Activated CD8-positive, alpha-beta T cell treated with anti-CD3 and anti-CD28 coated beads for 36 hours (primary cell): ENCODE data around the gene GCA. TPM values are rescaled to one million over a fixed set of nuclear protein-coding genes. Genes with fewer than 3 reads are reported as not detected.

Source experiments
- ATAC-seq: fragments of 200-7000 bp; cut with Tn5 transposase; one replicate; pipeline ENCODE4 v1.10.0; 2021; ENCODE audit warnings: mild to moderate bottlenecking, moderate library complexity
- CTCF ChIA-PET: fragments of 350-600 bp; sonication (Branson Sonifier 250); formaldehyde crosslinking; loops from one replicate; lab custom pipeline; 2021; ENCODE audit warnings: antibody characterized with exemption; lab: Charles Lee
- POLR2A ChIA-PET: fragments of 350-600 bp; sonication (Branson Sonifier 250); formaldehyde crosslinking; loops from one replicate; lab custom pipeline; 2021; ENCODE audit warnings: antibody characterized with exemption; lab: Charles Lee
- DNase-seq: peaks from one replicate; pipeline ENCODE4 v3.0.0-alpha.2; 2020
- H3K27ac Mint-ChIP-seq: one replicate; pipeline ENCODE4 v1.8.0; 2021; ENCODE audit warnings: mild to moderate bottlenecking, mixed read lengths
- H3K27me3 Mint-ChIP-seq: one replicate; pipeline ENCODE4 v1.8.0; 2021; ENCODE audit warnings: mixed read lengths
- H3K36me3 Mint-ChIP-seq: one replicate; pipeline ENCODE4 v1.8.0; 2021; ENCODE audit warnings: low read depth, mixed read lengths
- H3K4me1 Mint-ChIP-seq: one replicate; pipeline ENCODE4 v1.8.0; 2021; ENCODE audit warnings: low read depth, mixed read lengths
- H3K4me3 Mint-ChIP-seq: one replicate; pipeline ENCODE4 v1.8.0; 2021; ENCODE audit warnings: mild to moderate bottlenecking, moderate library complexity, mixed read lengths
- H3K9me3 Mint-ChIP-seq: one replicate; pipeline ENCODE4 v1.8.0; 2021; ENCODE audit warnings: mixed read lengths
- intact Hi-C: fragments of 100-400 bp; cut with micrococcal nuclease; formaldehyde crosslinking; loops from one replicate; pipeline ENCODE4 v1.10.0; 2022
- total RNA-seq, 2 experiments: library from RNA; stranded (reverse); gene quantifications; one replicate each; pipeline ENCODE4 v1.2.3, GENCODE V29; 2021
- TF ChIP-seq, protein P1 (sequence below): fragments of 200-600 bp; IDR thresholded peaks from one replicate; pipeline ENCODE4 v1.8.0; 2022; ENCODE audit warnings: antibody characterized with exemption, mild to moderate bottlenecking

The GCA gene
- total RNA-seq, 2 experiments from 2014 or later, result 23.4 to 25.2 TPM

GRCh38 chr2:162370931-162371330, 27.0 kb downstream of the GCA start:
- POLR2A ChIA-PET, result no interaction called here
- Mint-ChIP-seq H3K36me3 (no peaks in the 10 kb centered on the region), H3K9me3 (no peaks in the 10 kb centered on the region), H3K27ac (no peak overlapping the region), H3K27me3 (peaks cover 3% of the 10 kb centered on the region), H3K4me3 (no peak overlapping the region), H3K4me1 (no peaks in the 10 kb centered on the region)
- DNase-seq (no peak), ATAC-seq (no peak)
- CTCF ChIA-PET, result no interaction called here
- TF ChIP-seq, protein P1, sequence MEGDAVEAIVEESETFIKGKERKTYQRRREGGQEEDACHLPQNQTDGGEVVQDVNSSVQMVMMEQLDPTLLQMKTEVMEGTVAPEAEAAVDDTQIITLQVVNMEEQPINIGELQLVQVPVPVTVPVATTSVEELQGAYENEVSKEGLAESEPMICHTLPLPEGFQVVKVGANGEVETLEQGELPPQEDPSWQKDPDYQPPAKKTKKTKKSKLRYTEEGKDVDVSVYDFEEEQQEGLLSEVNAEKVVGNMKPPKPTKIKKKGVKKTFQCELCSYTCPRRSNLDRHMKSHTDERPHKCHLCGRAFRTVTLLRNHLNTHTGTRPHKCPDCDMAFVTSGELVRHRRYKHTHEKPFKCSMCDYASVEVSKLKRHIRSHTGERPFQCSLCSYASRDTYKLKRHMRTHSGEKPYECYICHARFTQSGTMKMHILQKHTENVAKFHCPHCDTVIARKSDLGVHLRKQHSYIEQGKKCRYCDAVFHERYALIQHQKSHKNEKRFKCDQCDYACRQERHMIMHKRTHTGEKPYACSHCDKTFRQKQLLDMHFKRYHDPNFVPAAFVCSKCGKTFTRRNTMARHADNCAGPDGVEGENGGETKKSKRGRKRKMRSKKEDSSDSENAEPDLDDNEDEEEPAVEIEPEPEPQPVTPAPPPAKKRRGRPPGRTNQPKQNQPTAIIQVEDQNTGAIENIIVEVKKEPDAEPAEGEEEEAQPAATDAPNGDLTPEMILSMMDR, result no peak
- intact Hi-C loops, result no loop called here

- POLR2A ChIA-PET, result no interaction called here
These were observed 28.9 kb downstream of the GCA start for GRCh38 chr2:162372818-162373217.

GRCh38 chr2:162379719-162380580, 36.0 kb downstream of the GCA start:
- POLR2A ChIA-PET, result no interaction called here
- no peak overlapping the region for H3K27ac Mint-ChIP-seq
- CTCF ChIA-PET, result interaction anchor here (1.6 kb wide), 1 partner anchor 82 kb away, joined by 4 read pairs; no protein-coding TSS in a partner anchor
- TF ChIP-seq, protein P1, result no peak
- H3K27me3 Mint-ChIP-seq, result peaks cover 13% of the 10 kb centered on the region
- intact Hi-C loops, result no loop called here
- no peaks in the 10 kb centered on the region for H3K9me3 Mint-ChIP-seq
- no peaks in the 10 kb centered on the region for H3K4me1 Mint-ChIP-seq
- no peak overlapping the region for H3K4me3 Mint-ChIP-seq
- DNase-seq (no peak), ATAC-seq (no peak)
- H3K36me3 Mint-ChIP-seq, result no peaks in the 10 kb centered on the region

More at GRCh38 chr2:162372818-162373217, 28.9 kb downstream of the GCA start:
- H3K9me3 Mint-ChIP-seq, result no peaks in the 10 kb centered on the region
- DNase-seq, result no peak
- no peaks in the 10 kb centered on the region for H3K4me1 Mint-ChIP-seq
- TF ChIP-seq, protein P1, result no peak
- CTCF ChIA-PET, result interaction anchor here (0.7 kb wide), 1 partner anchor 253 kb away, joined by 3 read pairs; no protein-coding TSS in a partner anchor
- H3K27me3 Mint-ChIP-seq, result peaks cover 3% of the 10 kb centered on the region
- no peak for ATAC-seq
- no peak overlapping the region for H3K4me3 Mint-ChIP-seq
- no peak overlapping the region for H3K27ac Mint-ChIP-seq
- intact Hi-C loops, result no loop called here
- H3K36me3 Mint-ChIP-seq, result no peaks in the 10 kb centered on the region

DNA sequence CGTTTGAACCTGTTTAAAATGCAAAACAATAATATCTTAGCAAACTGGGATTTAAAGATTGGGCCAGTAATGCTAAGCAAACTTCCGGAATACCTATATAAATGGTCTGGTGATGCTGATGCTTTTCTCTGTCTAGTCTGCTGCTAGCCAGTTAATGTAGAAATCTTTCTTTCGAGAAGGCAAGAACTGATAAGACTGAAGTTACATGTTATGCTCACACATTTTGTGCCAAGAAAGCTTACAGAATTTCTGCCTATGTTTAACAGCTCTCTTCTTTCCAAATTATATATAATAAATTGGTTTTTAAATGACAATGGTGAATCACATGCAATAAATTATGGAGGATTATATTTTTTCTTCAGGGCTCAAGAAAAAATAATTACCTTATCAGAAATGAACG, 37.9 kb downstream of the GCA start:
- Mint-ChIP-seq H3K9me3 (no peaks in the 10 kb centered on the region), H3K27ac (no peak overlapping the region), H3K36me3 (no peaks in the 10 kb centered on the region), H3K4me3 (no peak overlapping the region), H3K4me1 (no peaks in the 10 kb centered on the region), H3K27me3 (peaks cover 13% of the 10 kb centered on the region)
- ChIA-PET CTCF (no interaction called here), POLR2A (no interaction called here)
- ATAC-seq, result no peak
- DNase-seq, result no peak
- intact Hi-C loops, result no loop called here
- TF ChIP-seq, protein P1, result no peak

GRCh38 chr2:162382278-162382677, 38.3 kb downstream of the GCA start:
- intact Hi-C loops, result no loop called here
- ChIA-PET CTCF (no interaction called here), POLR2A (no interaction called here)
- DNase-seq, result no peak
- Mint-ChIP-seq H3K27ac (no peak overlapping the region), H3K4me1 (no peaks in the 10 kb centered on the region), H3K36me3 (no peaks in the 10 kb centered on the region), H3K9me3 (no peaks in the 10 kb centered on the region), H3K4me3 (no peak overlapping the region), H3K27me3 (peaks cover 13% of the 10 kb centered on the region)
- TF ChIP-seq, protein P1, result no peak
- no peak for ATAC-seq
